Kidney capillary endothelial cell (primary cell): ENCODE measurements around the gene S1PR4.
"Not testable (repeated sequence)": the region's sequence is repeated elsewhere in the genome, so short reads cannot be mapped to it uniquely, and the experiment has no call there.

ENCODE experiments used
- DNase-seq: peaks from one replicate; pipeline ENCODE4 v3.0.0-alpha.2; 2018; ENCODE audit warnings: low spot score

S1PR4 gene

GRCh38 chr19:3152419-3152780, 26.2 kb upstream of the S1PR4 start:
- no peak for DNase-seq

GRCh38 chr19:3153286-3154230, 25.0 kb upstream of the S1PR4 start:
- DNase-seq: no peak

GRCh38 chr19:3154447-3154846, 24.1 kb upstream of the S1PR4 start:
- not testable (repeated sequence) for DNase-seq

GRCh38 chr19:3154957-3155736, 23.4 kb upstream of the S1PR4 start:
- peak; percentile 100 for DNase-seq

- no peak for DNase-seq
These were observed 21.3 kb upstream of the S1PR4 start for GRCh38 chr19:3157096-3157845.

- no peak for DNase-seq
These were observed 19.0 kb upstream of the S1PR4 start for GRCh38 chr19:3159565-3159964.

GRCh38 chr19:3160219-3160618, 18.4 kb upstream of the S1PR4 start:
- DNase-seq: no peak

- no peak for DNase-seq
These were observed 17.1 kb upstream of the S1PR4 start for GRCh38 chr19:3161453-3161852.

GRCh38 chr19:3162418-3163229, 15.9 kb upstream of the S1PR4 start:
- DNase-seq: no peak

GRCh38 chr19:3163230-3163886, 15.2 kb upstream of the S1PR4 start:
- DNase-seq: peak; percentile 60

- DNase-seq: no peak
These were observed 14.6 kb upstream of the S1PR4 start for GRCh38 chr19:3163943-3164342.

GRCh38 chr19:3167533-3168272, 10.9 kb upstream of the S1PR4 start:
- DNase-seq: no peak

GRCh38 chr19:3171894-3172672, 6.5 kb upstream of the S1PR4 start:
- no peak for DNase-seq

- not testable (repeated sequence) for DNase-seq
These were observed 5.9 kb upstream of the S1PR4 start for GRCh38 chr19:3172673-3173000.

- no peak for DNase-seq
These were observed 2.5 kb upstream of the S1PR4 start for GRCh38 chr19:3175781-3176714.

- no peak for DNase-seq
These were observed 1.7 kb upstream of the S1PR4 start for GRCh38 chr19:3176715-3177501.

GRCh38 chr19:3178973-3179738, 587 bp downstream of the S1PR4 start:
- no peak for DNase-seq
